HepG2 (cell line): Measurements from ENCODE around the gene PMEL. TPM values are rescaled to one million over a fixed set of nuclear protein-coding genes. Genes with fewer than 3 reads are reported as not detected.

ENCODE experiments used
- ARID3A ChIP-seq: IDR thresholded peaks from 2 replicates; pipeline ENCODE4 v1.6.1; 2012; ENCODE audit warnings: low read depth, low read length, improper control_type of control experiment
- CTCF ChIP-seq: sonication (generic); formaldehyde crosslinking; IDR thresholded peaks from 2 replicates; pipeline ENCODE4 v1.5.0; 2020; ENCODE audit warnings: mild to moderate bottlenecking, missing genetic modification reagents, moderate library complexity
- DNMT3B ChIP-seq: conservative IDR thresholded peaks from 2 replicates; pipeline ENCODE4 v1.6.1; 2016; ENCODE audit warnings: missing biosample characterization, control low read depth
- FOXK1 ChIP-seq: sonication (generic); formaldehyde crosslinking; IDR thresholded peaks from 2 replicates; pipeline ENCODE4 v1.4.0; 2020; ENCODE audit warnings: low read depth, missing genetic modification reagents, borderline replicate concordance
- GABPA ChIP-seq, 2 experiments: IDR thresholded peaks; 2 replicates each; pipeline ENCODE4 v1.6.1; 2011 to 2016; ENCODE audit warnings: low read depth in 2 of 2, low read length in 1 of 2, missing biosample characterization in 1 of 2, missing genetic modification characterization in 1 of 2
- GATAD1 ChIP-seq: IDR thresholded peaks from 2 replicates; pipeline ENCODE4 v1.6.1; 2016; ENCODE audit warnings: missing genetic modification reagents, missing compliant biosample characterization
- HMGXB4 ChIP-seq, 2 experiments: sonication (generic) in 1 of 2; formaldehyde crosslinking in 1 of 2; IDR thresholded peaks; 2 replicates each; pipeline versions ENCODE4 v1.4.0 to v1.6.1; 2018 to 2020; ENCODE audit warnings: missing genetic modification reagents in 2 of 2, borderline replicate concordance in 1 of 2, low read depth in 1 of 2, mild to moderate bottlenecking in 1 of 2, missing biosample characterization in 1 of 2
- NR2C2 ChIP-seq: sonication (generic); formaldehyde crosslinking; IDR thresholded peaks from 2 replicates; pipeline ENCODE4 v1.4.0; 2020; ENCODE audit warnings: missing genetic modification reagents, mild to moderate bottlenecking, moderate library complexity, borderline replicate concordance
- ONECUT2 ChIP-seq: sonication (generic); formaldehyde crosslinking; IDR thresholded peaks from 2 replicates; pipeline ENCODE4 v1.4.0; 2020; ENCODE audit warnings: missing genetic modification reagents
- SALL2 ChIP-seq: sonication (generic); formaldehyde crosslinking; IDR thresholded peaks from 2 replicates; pipeline ENCODE4 v1.8.1; 2023; ENCODE audit warnings: mild to moderate bottlenecking, missing genetic modification reagents, inconsistent platforms
- TAF1 ChIP-seq: sonication (generic); formaldehyde crosslinking; IDR thresholded peaks from 2 replicates; pipeline ENCODE4 v1.4.0; 2020; ENCODE audit warnings: missing genetic modification reagents
- TEAD3 ChIP-seq: optimal IDR thresholded peaks from 2 replicates; pipeline ENCODE3; 2016; ENCODE audit warnings: borderline replicate concordance
- ZFX ChIP-seq: sonication (generic); formaldehyde crosslinking; IDR thresholded peaks from 2 replicates; pipeline ENCODE4 v1.4.0; 2020; ENCODE audit warnings: mild to moderate bottlenecking, low read depth, missing genetic modification reagents, moderate library complexity
- ZNF281 ChIP-seq: sonication (generic); formaldehyde crosslinking; IDR thresholded peaks from 2 replicates; pipeline ENCODE4 v1.4.0; 2020; ENCODE audit warnings: missing genetic modification reagents, borderline replicate concordance
- ZNF350 ChIP-seq: sonication (generic); formaldehyde crosslinking; IDR thresholded peaks from 2 replicates; pipeline ENCODE4 v1.4.0; 2020; ENCODE audit warnings: mild to moderate bottlenecking, low read depth, missing genetic modification reagents, borderline replicate concordance
- ZNF510 ChIP-seq: sonication (generic); formaldehyde crosslinking; IDR thresholded peaks from 2 replicates; pipeline ENCODE4 v1.4.0; 2020; ENCODE audit warnings: low read depth, mild to moderate bottlenecking, missing genetic modification reagents
- polyA plus RNA-seq, 8 experiments: library from polyadenylated mRNA; depleted of rRNA in 3 of 8; stranded (reverse) in 7 of 8; unstranded in 1 of 8; fragments of >200 nt; fragmentation: Illumina TruSeq in 4 of 8; extraction: Trizol in 4 of 8; gene quantifications; 2 replicates each; pipeline versions ENCODE4 v1.2.1 to v1.2.3, GENCODE V29; 2011 to 2016; ENCODE audit warnings: low read depth in 4 of 8, missing spikeins in 1 of 8, mixed read lengths in 1 of 8; ENCODE audit not compliant: insufficient read depth in 1 of 8
- total RNA-seq, 5 experiments: library from RNA; depleted of rRNA; stranded (reverse); fragments of >200 nt; fragmentation: Illumina TruSeq; extraction: Trizol; gene quantifications; 2 replicates each; pipeline ENCODE4 v1.2.3, GENCODE V29; 2016; ENCODE audit warnings: low read depth in 1 of 5

Gene PMEL
- total and polyA plus RNA-seq, 2 of the 13 experiments (the other 11 are each of a cell fraction or from before 2014, with no cell fraction given): 0.49 to 3.3 TPM

GRCh38 chr12:55930771-55931316 lies 35.0 kb downstream of the PMEL start, which contains the start of gene DGKA (continued):
- peak in 1 of 2 experiments; percentile 66; a peak in 2 of 4 replicates for TF ChIP-seq HMGXB4 (CRISPR knock-in tag; IDR thresholded peaks at IDR 0.05; ENCODE audit: borderline replicate concordance in 1 of 2, low read depth in 1 of 2)
- 0 out of 2 replicates have a peak, but pooled peaks have one; percentile 10 for TF ChIP-seq ARID3A
- peak; percentile 17; the same call in 1 of the 2 replicates for TF ChIP-seq FOXK1 (CRISPR knock-in tag)
- TF ChIP-seq DNMT3B (CRISPR knock-in tag): 0 out of 2 replicates have a peak, but pooled peaks have one; percentile 36
- 0 out of 2 replicates have a peak, but pooled peaks have one; percentile 44 for TF ChIP-seq ZNF510
- TF ChIP-seq ONECUT2: no peak
- 0 out of 2 replicates have a peak, but pooled peaks have one; percentile 27 for TF ChIP-seq TAF1 (CRISPR knock-in tag)
- peak; percentile 21 for TF ChIP-seq TEAD3 (CRISPR knock-in tag)
- TF ChIP-seq GABPA (IDR thresholded peaks at IDR 0.05; ENCODE audit: low read depth, low read length): no peak
- 0 out of 2 replicates have a peak, but pooled peaks have one; percentile 22 for TF ChIP-seq GABPA (CRISPR knock-in tag; IDR thresholded peaks at IDR 0.05; ENCODE audit: low read depth)
- TF ChIP-seq GATAD1 (CRISPR knock-in tag): 0 out of 2 replicates have a peak, but pooled peaks have one; percentile 31
- TF ChIP-seq ZFX (CRISPR knock-in tag): 0 out of 2 replicates have a peak, but pooled peaks have one; percentile 26
- peak; percentile 72 for TF ChIP-seq CTCF (CRISPR knock-in tag)
- 0 out of 2 replicates have a peak, but pooled peaks have one; percentile 31 for TF ChIP-seq ZNF281 (CRISPR knock-in tag)
- 0 out of 2 replicates have a peak, but pooled peaks have one; percentile 31 for TF ChIP-seq NR2C2 (CRISPR knock-in tag)
- 0 out of 2 replicates have a peak, but pooled peaks have one; percentile 28 for TF ChIP-seq SALL2 (CRISPR knock-in tag)
- TF ChIP-seq ZNF350 (CRISPR knock-in tag): 0 out of 2 replicates have a peak, but pooled peaks have one; percentile 24
